Bronchial epithelial cell (primary cell): ENCODE results near the gene CD300E. TPM values are rescaled to one million over a fixed set of nuclear protein-coding genes. Genes with fewer than 3 reads are reported as not detected.

ENCODE experiments used
- DNase-seq: peaks from one replicate; pipeline ENCODE4 v3.0.0-alpha.2; 2010; ENCODE audit warnings: low read depth
- FAIRE-seq: peaks from 2 replicates; lab custom pipeline; 2011; peaks lifted over from hg19 to GRCh38; lab: Jason Lieb, UNC
- H3K27me3 ChIP-seq: 2 replicates; pipeline ENCODE4 v1.5.1; 2011; ENCODE audit warnings: low read length; ENCODE audit not compliant: control insufficient read depth, insufficient read depth
- H3K36me3 ChIP-seq: 2 replicates; pipeline ENCODE4 v1.5.1; 2011; ENCODE audit warnings: low read length; ENCODE audit not compliant: control insufficient read depth, insufficient read depth
- H3K4me3 ChIP-seq: 2 replicates; pipeline ENCODE4 v1.5.1; 2011; ENCODE audit warnings: mild to moderate bottlenecking, low read depth, low read length, control low read depth
- total RNA-seq: library from RNA; depleted of rRNA; stranded (reverse); fragments of >200 nt; gene quantifications from 2 replicates; pipeline ENCODE4 v1.2.1, GENCODE V29; 2014
- TF ChIP-seq, protein P1 (sequence below): IDR thresholded peaks from 2 replicates; pipeline ENCODE4 v1.5.1; 2011; ENCODE audit warnings: mild to moderate bottlenecking, moderate library complexity, low read length, control low read depth, inconsistent platforms; ENCODE audit not compliant: insufficient read depth, severe bottlenecking

CD300E gene
- total RNA-seq, 1 donor from 2014 or later: not detected

DNA sequence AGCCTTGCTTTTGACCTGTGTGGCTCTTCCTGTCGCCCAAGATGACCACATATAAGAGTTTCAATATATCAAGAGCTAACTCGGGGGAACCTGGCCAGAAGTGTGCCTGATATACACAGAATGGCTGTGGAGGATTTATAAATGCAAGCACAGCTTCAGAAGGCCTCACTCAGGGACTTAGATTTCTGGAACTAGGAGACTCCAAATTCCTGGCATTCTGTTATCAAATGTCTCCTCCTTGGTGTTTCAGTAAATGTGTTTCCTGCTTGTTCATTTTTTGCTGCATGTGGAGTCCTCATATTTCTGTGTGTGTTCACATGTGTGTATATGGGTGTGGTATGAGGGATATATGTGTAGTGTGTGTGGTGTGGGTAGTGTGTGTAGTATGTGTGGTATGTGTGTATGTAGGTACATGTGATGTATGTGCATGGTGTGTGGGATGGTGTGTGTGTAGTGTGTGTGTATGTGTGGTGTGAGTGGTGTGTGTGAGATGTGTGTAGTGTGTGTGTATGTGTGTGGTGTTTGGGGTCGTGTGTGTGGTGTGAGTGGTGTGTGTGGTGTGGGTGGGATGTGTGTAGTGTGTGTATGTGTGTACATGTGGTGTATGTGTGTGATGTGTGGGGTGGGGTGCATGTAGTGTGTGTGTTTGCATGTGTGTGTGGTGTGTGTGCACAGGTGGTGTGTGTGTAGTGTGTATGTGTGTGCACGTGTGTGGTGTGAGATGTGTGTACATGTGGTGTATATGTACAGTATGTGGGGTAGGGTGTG, 55.2 kb downstream of the CD300E start:
- H3K4me3 ChIP-seq: no peak overlapping the region
- DNase-seq (no peak), FAIRE-seq (no peak)
- no peaks in the 10 kb centered on the region for H3K27me3 ChIP-seq
- no peaks in the 10 kb centered on the region for H3K36me3 ChIP-seq
- TF ChIP-seq, protein P1, sequence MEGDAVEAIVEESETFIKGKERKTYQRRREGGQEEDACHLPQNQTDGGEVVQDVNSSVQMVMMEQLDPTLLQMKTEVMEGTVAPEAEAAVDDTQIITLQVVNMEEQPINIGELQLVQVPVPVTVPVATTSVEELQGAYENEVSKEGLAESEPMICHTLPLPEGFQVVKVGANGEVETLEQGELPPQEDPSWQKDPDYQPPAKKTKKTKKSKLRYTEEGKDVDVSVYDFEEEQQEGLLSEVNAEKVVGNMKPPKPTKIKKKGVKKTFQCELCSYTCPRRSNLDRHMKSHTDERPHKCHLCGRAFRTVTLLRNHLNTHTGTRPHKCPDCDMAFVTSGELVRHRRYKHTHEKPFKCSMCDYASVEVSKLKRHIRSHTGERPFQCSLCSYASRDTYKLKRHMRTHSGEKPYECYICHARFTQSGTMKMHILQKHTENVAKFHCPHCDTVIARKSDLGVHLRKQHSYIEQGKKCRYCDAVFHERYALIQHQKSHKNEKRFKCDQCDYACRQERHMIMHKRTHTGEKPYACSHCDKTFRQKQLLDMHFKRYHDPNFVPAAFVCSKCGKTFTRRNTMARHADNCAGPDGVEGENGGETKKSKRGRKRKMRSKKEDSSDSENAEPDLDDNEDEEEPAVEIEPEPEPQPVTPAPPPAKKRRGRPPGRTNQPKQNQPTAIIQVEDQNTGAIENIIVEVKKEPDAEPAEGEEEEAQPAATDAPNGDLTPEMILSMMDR: no peak

DNA sequence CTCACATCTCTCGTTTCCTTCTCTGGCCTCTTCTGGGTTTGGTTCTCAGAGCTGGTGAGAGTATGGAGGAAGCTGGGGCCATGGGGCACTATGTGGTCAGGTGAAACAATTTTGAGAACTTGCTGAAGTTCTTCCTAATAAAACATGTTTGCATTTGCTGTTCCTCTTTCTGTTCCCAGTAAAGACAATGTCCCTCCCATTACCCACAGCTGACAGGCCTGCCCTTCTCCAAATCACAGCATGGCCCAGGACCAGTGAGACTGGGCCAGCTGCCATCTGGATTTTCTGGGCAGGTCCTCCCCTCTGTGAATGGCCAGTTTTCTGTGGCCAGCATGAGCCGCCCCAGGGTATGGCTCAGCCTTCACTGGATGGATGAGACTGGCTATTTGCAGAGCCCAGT, 56.1 kb downstream of the CD300E start, which contains the start of gene CD300H:
CD300H (minus strand) TSS at position 113 of the 400 bp plus-strand sequence.
- no peak within 1 kb of the TSS for H3K4me3 ChIP-seq
- FAIRE-seq: no peak
- no peaks in the 10 kb centered on the region for H3K36me3 ChIP-seq
- DNase-seq: no peak
- TF ChIP-seq, protein P1: no peak
- H3K27me3 ChIP-seq: no peaks in the 10 kb centered on the region

DNA sequence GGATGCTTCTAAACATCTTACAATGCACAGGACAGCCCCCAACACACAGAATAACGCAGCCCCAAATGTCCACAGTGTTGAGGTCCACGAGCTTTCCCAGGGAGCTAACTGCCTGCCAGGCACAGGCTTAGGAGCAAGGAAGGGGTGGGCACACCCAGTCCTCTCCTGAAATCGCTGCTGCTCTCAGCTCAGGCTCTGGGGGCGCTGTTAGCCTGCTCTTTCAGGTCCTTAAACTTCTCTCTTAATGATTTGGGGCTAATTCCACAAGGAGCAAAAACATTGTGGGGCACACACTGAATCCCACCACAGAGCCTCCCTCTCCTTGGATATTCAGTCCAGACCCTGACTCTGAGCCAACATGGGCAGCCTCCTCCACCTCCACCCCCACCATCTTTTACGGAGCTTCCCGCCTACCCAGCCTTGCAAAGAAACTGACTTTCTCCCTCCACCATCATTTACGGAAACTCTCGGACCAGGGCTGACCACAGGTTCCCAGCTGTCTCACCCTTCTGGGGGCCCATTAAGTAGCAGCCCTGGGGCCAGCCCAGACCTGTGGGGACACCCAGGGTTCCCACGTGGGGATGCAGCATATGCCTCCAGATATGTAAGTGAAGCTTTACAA, 57.3 kb downstream of the CD300E start:
- DNase-seq (peak; percentile 40), FAIRE-seq (no peak)
- no peaks in the 10 kb centered on the region for H3K36me3 ChIP-seq
- H3K27me3 ChIP-seq: no peaks in the 10 kb centered on the region
- TF ChIP-seq, protein P1: peak; percentile 71
- no peak overlapping the region for H3K4me3 ChIP-seq

DNA sequence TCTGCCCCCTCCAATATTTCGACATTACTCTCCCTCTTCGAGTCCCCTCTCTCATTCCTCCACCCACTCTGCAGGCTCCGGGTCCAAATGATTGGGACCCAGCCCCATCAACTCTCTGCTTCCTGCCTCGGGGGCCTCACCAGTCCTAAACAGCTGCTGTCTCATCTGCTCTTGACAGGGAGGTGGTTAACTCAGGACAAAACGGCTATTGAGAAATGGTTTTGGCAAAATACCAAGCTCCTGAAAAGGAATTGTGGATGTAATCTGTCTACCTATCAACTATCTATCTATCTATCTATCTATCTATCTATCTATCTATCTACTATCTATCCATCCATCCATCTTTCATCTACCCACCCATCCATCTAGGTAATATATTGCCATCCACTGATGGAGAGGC, 58.4 kb downstream of the CD300E start:
- no peak for DNase-seq
- H3K4me3 ChIP-seq: no peak overlapping the region
- TF ChIP-seq, protein P1: no peak
- H3K36me3 ChIP-seq: no peaks in the 10 kb centered on the region
- FAIRE-seq: no peak
- H3K27me3 ChIP-seq: no peaks in the 10 kb centered on the region

DNA sequence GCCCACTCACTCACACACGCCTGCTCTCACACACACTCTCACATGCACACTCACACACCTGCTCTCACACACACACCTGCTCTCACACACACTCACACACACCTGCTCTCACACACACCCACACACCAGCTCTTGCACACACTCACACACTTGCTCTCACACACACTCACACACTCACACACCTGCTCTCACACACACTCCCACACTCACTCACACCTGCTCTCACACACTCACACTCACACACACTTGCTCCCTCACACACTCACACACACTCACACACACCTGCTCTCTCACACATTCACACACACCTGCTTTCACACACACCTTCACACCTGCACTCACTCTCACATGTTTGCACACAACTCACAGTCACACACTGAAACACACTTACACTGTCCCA, 60.2 kb downstream of the CD300E start:
- Histone ChIP-seq H3K36me3 (no peaks in the 10 kb centered on the region), H3K27me3 (no peaks in the 10 kb centered on the region), H3K4me3 (no peak overlapping the region)
- FAIRE-seq (no peak), DNase-seq (no peak)
- TF ChIP-seq, protein P1: no peak
